SK-N-SH treated with all-trans-retinoic acid at 6 μM for 48 hours (cell line): ENCODE data around the gene FHDC1.

Experiments
- PPARA ChIP-seq: fragments of 250-450 bp; sonication (Bioruptor Pico); IDR thresholded peaks from 2 replicates; pipeline ENCODE4 v1.5.0; 2020; ENCODE audit warnings: mild to moderate bottlenecking, borderline replicate concordance
- RARB ChIP-seq: fragments of 250-450 bp; sonication (Bioruptor Pico); IDR thresholded peaks from 2 replicates; pipeline ENCODE4 v1.8.0; 2021; ENCODE audit warnings: mild to moderate bottlenecking, moderate library complexity
- ZFP3 ChIP-seq: fragments of 250-450 bp; sonication (Bioruptor Pico); IDR thresholded peaks from 2 replicates; pipeline ENCODE4 v1.5.0; 2020; ENCODE audit warnings: mild to moderate bottlenecking, moderate library complexity

- TF ChIP-seq PPARA (CRISPR knock-in tag), result no peak
- TF ChIP-seq RARB, result no peak
- TF ChIP-seq ZFP3 (CRISPR knock-in tag), result no peak
These were observed 14.5 kb downstream of the FHDC1 start for GRCh38 chr4:152950402-152951274.
